ENCODE results near the gene RNGTT.

DNA sequence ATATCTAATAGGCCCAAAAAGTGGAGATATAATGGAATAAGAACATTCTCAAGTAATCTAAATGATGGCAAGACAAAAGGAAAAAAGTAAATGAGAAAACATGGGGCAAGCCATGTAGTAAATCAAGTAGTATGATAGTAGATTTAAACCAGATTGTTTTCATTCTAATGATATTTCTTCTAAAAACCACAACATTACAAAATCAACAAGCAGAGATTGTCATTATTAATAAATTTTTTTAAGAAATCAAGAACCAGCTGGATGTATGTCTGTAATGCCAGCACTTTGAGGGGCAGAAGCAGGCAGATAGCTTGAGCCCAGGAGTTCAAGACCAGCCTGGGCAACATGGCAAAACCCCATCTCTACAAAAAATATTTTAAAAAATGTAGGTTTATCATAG is 155.0 kb downstream of the RNGTT start:
- TF ChIP-seq, protein P1, sequence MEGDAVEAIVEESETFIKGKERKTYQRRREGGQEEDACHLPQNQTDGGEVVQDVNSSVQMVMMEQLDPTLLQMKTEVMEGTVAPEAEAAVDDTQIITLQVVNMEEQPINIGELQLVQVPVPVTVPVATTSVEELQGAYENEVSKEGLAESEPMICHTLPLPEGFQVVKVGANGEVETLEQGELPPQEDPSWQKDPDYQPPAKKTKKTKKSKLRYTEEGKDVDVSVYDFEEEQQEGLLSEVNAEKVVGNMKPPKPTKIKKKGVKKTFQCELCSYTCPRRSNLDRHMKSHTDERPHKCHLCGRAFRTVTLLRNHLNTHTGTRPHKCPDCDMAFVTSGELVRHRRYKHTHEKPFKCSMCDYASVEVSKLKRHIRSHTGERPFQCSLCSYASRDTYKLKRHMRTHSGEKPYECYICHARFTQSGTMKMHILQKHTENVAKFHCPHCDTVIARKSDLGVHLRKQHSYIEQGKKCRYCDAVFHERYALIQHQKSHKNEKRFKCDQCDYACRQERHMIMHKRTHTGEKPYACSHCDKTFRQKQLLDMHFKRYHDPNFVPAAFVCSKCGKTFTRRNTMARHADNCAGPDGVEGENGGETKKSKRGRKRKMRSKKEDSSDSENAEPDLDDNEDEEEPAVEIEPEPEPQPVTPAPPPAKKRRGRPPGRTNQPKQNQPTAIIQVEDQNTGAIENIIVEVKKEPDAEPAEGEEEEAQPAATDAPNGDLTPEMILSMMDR (IDR thresholded peaks at IDR 0.05), result no peak
- no peak for TF ChIP-seq POLR2A (IDR thresholded peaks at IDR 0.05)
- no peak for TF ChIP-seq EP300 (IDR thresholded peaks at IDR 0.05)
- TF ChIP-seq POLR2AphosphoS5 (IDR thresholded peaks at IDR 0.05), result no peak

Data from upper lobe of left lung (tissue), 4 donors.